ENCODE measurements around the gene ADH7.

ADH7 gene

DNA sequence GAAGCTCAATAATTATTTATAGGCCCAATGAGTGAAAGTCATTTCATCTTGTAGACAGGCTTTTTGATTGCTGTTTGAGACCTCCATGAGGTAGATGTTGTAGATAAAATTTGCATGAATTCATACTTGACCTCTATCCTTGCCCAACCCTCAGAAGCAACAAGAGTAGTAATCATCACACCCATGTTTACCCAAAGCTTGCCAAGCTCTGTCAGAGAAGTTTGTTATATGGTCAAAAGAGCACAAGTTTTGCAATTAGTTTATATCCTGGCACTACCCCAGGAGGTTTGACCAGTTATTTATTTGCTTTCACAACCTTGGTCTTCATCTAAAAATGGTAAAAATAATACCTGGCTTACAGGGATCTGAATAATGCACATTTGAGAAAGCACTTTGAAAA lies 20.7 kb downstream of the ADH7 start:
- DNase-seq (ENCODE audit: insufficient read length), result no peak
- TF ChIP-seq POLR2A (IDR thresholded peaks at IDR 0.05; ENCODE audit: low read depth, low read length), result no peak
- TF ChIP-seq POLR2AphosphoS5 (IDR thresholded peaks at IDR 0.05; ENCODE audit: low read depth, low read length), result no peak
- TF ChIP-seq TAF1 (IDR thresholded peaks at IDR 0.05; ENCODE audit: borderline replicate concordance, low read depth, low read length), result no peak
- FAIRE-seq, result no peak

- DNase-seq (ENCODE audit: insufficient read length) (no peak), FAIRE-seq (no peak)
- no peak for TF ChIP-seq POLR2AphosphoS5 (IDR thresholded peaks at IDR 0.05; ENCODE audit: low read depth, low read length)
- no peak for TF ChIP-seq TAF1 (IDR thresholded peaks at IDR 0.05; ENCODE audit: borderline replicate concordance, low read depth, low read length)
- TF ChIP-seq POLR2A (IDR thresholded peaks at IDR 0.05; ENCODE audit: low read depth, low read length), result no peak
Measured at GRCh38 chr4:99413140-99413539, 22.0 kb downstream of the ADH7 start.

DNA sequence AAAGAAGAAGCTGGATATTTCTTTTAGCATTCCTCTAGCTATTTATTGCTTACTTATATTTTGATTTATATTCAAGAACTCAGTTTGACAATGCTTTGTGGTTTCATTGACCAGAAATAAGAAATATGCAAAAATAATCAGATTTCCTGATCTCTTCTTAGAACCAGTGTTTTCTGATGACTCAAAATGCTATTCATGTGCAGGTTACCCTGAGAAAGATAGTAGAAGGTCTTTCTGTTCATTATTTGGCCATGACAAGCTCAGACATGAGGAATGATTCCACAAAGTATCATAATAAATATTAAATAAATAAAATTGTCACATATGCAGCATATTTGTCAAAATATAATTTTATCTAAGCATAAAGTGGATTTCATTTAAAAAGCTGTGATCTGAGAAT lies 24.1 kb downstream of the ADH7 start:
- TF ChIP-seq POLR2AphosphoS5 (IDR thresholded peaks at IDR 0.05; ENCODE audit: low read depth, low read length) (no peak), TAF1 (IDR thresholded peaks at IDR 0.05; ENCODE audit: borderline replicate concordance, low read depth, low read length) (no peak), POLR2A (IDR thresholded peaks at IDR 0.05; ENCODE audit: low read depth, low read length) (no peak)
- FAIRE-seq (no peak), DNase-seq (ENCODE audit: insufficient read length) (no peak)

DNA sequence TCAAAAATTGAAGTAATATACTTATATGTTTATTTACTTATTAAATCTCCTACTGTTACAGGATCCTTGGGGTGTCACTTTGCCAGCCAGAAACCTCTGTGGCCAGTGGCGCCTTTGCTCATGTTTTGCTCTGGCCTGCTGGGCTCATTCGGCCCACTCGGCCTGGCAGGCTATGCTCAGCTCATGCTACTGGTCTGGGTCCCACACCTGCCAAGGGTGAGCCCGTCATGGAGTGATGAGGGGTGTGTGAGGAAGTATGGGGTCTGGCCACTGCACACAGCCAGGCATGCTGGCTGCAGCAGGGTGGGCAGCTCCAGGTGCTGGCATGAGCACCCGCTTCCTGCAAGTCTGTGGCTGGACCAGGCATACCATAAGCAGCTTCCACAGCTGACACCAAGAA lies 25.1 kb downstream of the ADH7 start:
- DNase-seq (ENCODE audit: insufficient read length) (no peak), FAIRE-seq (no peak)
- TF ChIP-seq POLR2A (IDR thresholded peaks at IDR 0.05; ENCODE audit: low read depth, low read length), result no peak
- TF ChIP-seq TAF1 (IDR thresholded peaks at IDR 0.05; ENCODE audit: borderline replicate concordance, low read depth, low read length), result no peak
- no peak for TF ChIP-seq POLR2AphosphoS5 (IDR thresholded peaks at IDR 0.05; ENCODE audit: low read depth, low read length)

- no peak for TF ChIP-seq POLR2A (IDR thresholded peaks at IDR 0.05; ENCODE audit: low read depth, low read length)
- no peak for TF ChIP-seq POLR2AphosphoS5 (IDR thresholded peaks at IDR 0.05; ENCODE audit: low read depth, low read length)
- no peak for TF ChIP-seq TAF1 (IDR thresholded peaks at IDR 0.05; ENCODE audit: borderline replicate concordance, low read depth, low read length)
- DNase-seq (ENCODE audit: insufficient read length) (no peak), FAIRE-seq (no peak)
Measured at GRCh38 chr4:99408346-99408745, 26.8 kb downstream of the ADH7 start.

- DNase-seq (ENCODE audit: insufficient read length), result no peak
- peak; percentile 68 for FAIRE-seq
- no peak for TF ChIP-seq TAF1 (IDR thresholded peaks at IDR 0.05; ENCODE audit: borderline replicate concordance, low read depth, low read length)
- TF ChIP-seq POLR2AphosphoS5 (IDR thresholded peaks at IDR 0.05; ENCODE audit: low read depth, low read length), result no peak
- no peak for TF ChIP-seq POLR2A (IDR thresholded peaks at IDR 0.05; ENCODE audit: low read depth, low read length)
Measured at GRCh38 chr4:99405433-99406115, 29.6 kb downstream of the ADH7 start.

- DNase-seq (ENCODE audit: insufficient read length), result no peak
- no peak for TF ChIP-seq TAF1 (IDR thresholded peaks at IDR 0.05; ENCODE audit: borderline replicate concordance, low read depth, low read length)
- peak; percentile 78 for FAIRE-seq
Measured at GRCh38 chr4:99404595-99405287, 30.4 kb downstream of the ADH7 start.

- no peak for FAIRE-seq
- no peak for TF ChIP-seq POLR2A (IDR thresholded peaks at IDR 0.05; ENCODE audit: low read depth, low read length)
- no peak for TF ChIP-seq TAF1 (IDR thresholded peaks at IDR 0.05; ENCODE audit: borderline replicate concordance, low read depth, low read length)
Measured at GRCh38 chr4:99403380-99404184, 31.6 kb downstream of the ADH7 start.

GRCh38 chr4:99402765-99403164 lies 32.4 kb downstream of the ADH7 start:
- DNase-seq (ENCODE audit: insufficient read length) (no peak), FAIRE-seq (no peak)
- TF ChIP-seq TAF1 (IDR thresholded peaks at IDR 0.05; ENCODE audit: borderline replicate concordance, low read depth, low read length), result no peak
- no peak for TF ChIP-seq POLR2A (IDR thresholded peaks at IDR 0.05; ENCODE audit: low read depth, low read length)
- no peak for TF ChIP-seq POLR2AphosphoS5 (IDR thresholded peaks at IDR 0.05; ENCODE audit: low read depth, low read length)

More at GRCh38 chr4:99403380-99404184, 31.6 kb downstream of the ADH7 start:
- DNase-seq (ENCODE audit: insufficient read length), result no peak

GRCh38 chr4:99400831-99401230 lies 34.3 kb downstream of the ADH7 start:
- no peak for FAIRE-seq
- no peak for DNase-seq (ENCODE audit: insufficient read length)
- TF ChIP-seq TAF1 (IDR thresholded peaks at IDR 0.05; ENCODE audit: borderline replicate concordance, low read depth, low read length) (no peak), POLR2AphosphoS5 (IDR thresholded peaks at IDR 0.05; ENCODE audit: low read depth, low read length) (no peak), POLR2A (IDR thresholded peaks at IDR 0.05; ENCODE audit: low read depth, low read length) (no peak)

DNA sequence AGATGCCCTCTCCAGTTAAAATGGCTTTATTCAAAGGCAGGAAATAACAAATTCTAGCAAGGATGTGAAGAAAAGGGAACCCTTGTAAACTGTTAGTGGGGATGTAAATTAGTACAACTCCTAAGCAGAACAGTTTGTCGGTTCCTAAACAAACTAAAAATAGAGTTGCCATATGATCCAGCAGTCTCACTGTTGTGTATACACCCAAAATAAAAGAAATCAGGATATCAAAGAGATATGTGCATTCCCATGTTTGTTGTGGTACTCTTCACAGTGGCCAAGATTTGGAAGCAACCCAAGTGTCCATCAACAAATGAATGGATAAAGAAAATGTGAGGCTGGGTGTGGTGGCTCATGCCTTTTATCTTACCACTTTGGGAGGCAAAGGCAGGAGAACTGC lies 36.1 kb downstream of the ADH7 start:
- DNase-seq (ENCODE audit: insufficient read length) (no peak), FAIRE-seq (no peak)
- no peak for TF ChIP-seq TAF1 (IDR thresholded peaks at IDR 0.05; ENCODE audit: borderline replicate concordance, low read depth, low read length)
- no peak for TF ChIP-seq POLR2AphosphoS5 (IDR thresholded peaks at IDR 0.05; ENCODE audit: low read depth, low read length)
- no peak for TF ChIP-seq POLR2A (IDR thresholded peaks at IDR 0.05; ENCODE audit: low read depth, low read length)

Measured in GM12892 (cell line).